WTC11 (cell line): ENCODE measurements around the gene VDR. TPM values are rescaled to one million over a fixed set of nuclear protein-coding genes. Genes with fewer than 3 reads are reported as not detected.

Experiments
- ATAC-seq: fragments of 200-7000 bp; cut with Tn5 transposase; 2 replicates; pipeline ENCODE4 v1.10.0; 2021; ENCODE audit warnings: mild to moderate bottlenecking, moderate library complexity
- CTCF ChIA-PET: fragments of 300-600 bp; sonication (Branson Sonifier 250); formaldehyde crosslinking; loops from one replicate; lab custom pipeline; 2021; ENCODE audit warnings: antibody characterized with exemption; lab: Charles Lee
- POLR2A ChIA-PET: fragments of 350-600 bp; sonication (Branson Sonifier 250); formaldehyde crosslinking; loops from one replicate; lab custom pipeline; 2021; ENCODE audit warnings: antibody characterized with exemption; lab: Charles Lee
- DNase-seq: peaks from one replicate; pipeline ENCODE4 v3.0.0; 2021; ENCODE audit warnings: low spot score
- H3K27ac Mint-ChIP-seq: 2 replicates; pipeline ENCODE4 v1.8.0; 2021; ENCODE audit warnings: mixed read lengths
- H3K27me3 Mint-ChIP-seq: 2 replicates; pipeline ENCODE4 v1.8.0; 2021; ENCODE audit warnings: low read depth, mild to moderate bottlenecking, moderate library complexity, mixed read lengths
- H3K36me3 Mint-ChIP-seq: 2 replicates; pipeline ENCODE4 v1.8.0; 2021; ENCODE audit warnings: mixed read lengths
- H3K4me1 Mint-ChIP-seq: 2 replicates; pipeline ENCODE4 v1.8.0; 2022; ENCODE audit warnings: mixed read lengths
- H3K4me3 Mint-ChIP-seq: 2 replicates; pipeline ENCODE4 v1.8.0; 2021; ENCODE audit warnings: mild to moderate bottlenecking, moderate library complexity, mixed read lengths
- H3K9me3 Mint-ChIP-seq: 2 replicates; pipeline ENCODE4 v1.8.0; 2021; ENCODE audit warnings: mixed read lengths
- ATF6 ChIP-seq: sonication (generic); formaldehyde crosslinking; IDR thresholded peaks from 2 replicates; pipeline ENCODE4 v1.8.1; 2023; ENCODE audit warnings: mild to moderate bottlenecking, missing genetic modification reagents
- CDX4 ChIP-seq: fragments of 250-450 bp; sonication (Bioruptor Pico); IDR thresholded peaks from 2 replicates; pipeline ENCODE4 v1.9.0; 2021; ENCODE audit warnings: moderate library complexity, mild to moderate bottlenecking, inconsistent platforms, borderline replicate concordance
- E2F1 ChIP-seq: sonication (generic); formaldehyde crosslinking; IDR thresholded peaks from 2 replicates; pipeline ENCODE4 v1.8.0; 2022; ENCODE audit warnings: mild to moderate bottlenecking, missing genetic modification reagents
- E2F4 ChIP-seq: sonication (generic); formaldehyde crosslinking; IDR thresholded peaks from 2 replicates; pipeline ENCODE4 v1.8.1; 2022; ENCODE audit warnings: low read depth, mild to moderate bottlenecking, moderate library complexity, missing genetic modification reagents, borderline replicate concordance
- ETV6 ChIP-seq: sonication (generic); formaldehyde crosslinking; IDR thresholded peaks from 2 replicates; pipeline ENCODE4 v1.8.1; 2022; ENCODE audit warnings: mild to moderate bottlenecking, missing genetic modification reagents
- FOXJ3 ChIP-seq: sonication (generic); formaldehyde crosslinking; IDR thresholded peaks from 2 replicates; pipeline ENCODE4 v1.9.0; 2021; ENCODE audit warnings: missing genetic modification reagents, mild to moderate bottlenecking, borderline replicate concordance
- HMGXB4 ChIP-seq: sonication (generic); formaldehyde crosslinking; IDR thresholded peaks from 2 replicates; pipeline ENCODE4 v1.8.1; 2023; ENCODE audit warnings: mild to moderate bottlenecking, moderate library complexity, missing genetic modification reagents
- MXD4 ChIP-seq: fragments of 250-450 bp; sonication (Bioruptor Pico); IDR thresholded peaks from 2 replicates; pipeline ENCODE4 v1.8.0; 2021; ENCODE audit warnings: mild to moderate bottlenecking, moderate library complexity, borderline replicate concordance
- NR1H2 ChIP-seq: sonication (generic); formaldehyde crosslinking; IDR thresholded peaks from 2 replicates; pipeline ENCODE4 v1.9.0; 2021; ENCODE audit warnings: mild to moderate bottlenecking, moderate library complexity, missing genetic modification reagents
- RELA ChIP-seq: sonication (generic); formaldehyde crosslinking; IDR thresholded peaks from 2 replicates; pipeline ENCODE4 v1.8.1; 2022; ENCODE audit warnings: missing genetic modification reagents, mild to moderate bottlenecking, borderline replicate concordance
- SMAD4 ChIP-seq: sonication (generic); formaldehyde crosslinking; IDR thresholded peaks from 2 replicates; pipeline ENCODE4 v1.8.0; 2022; ENCODE audit warnings: mild to moderate bottlenecking, missing genetic modification reagents
- SP1 ChIP-seq: sonication (generic); formaldehyde crosslinking; conservative IDR thresholded peaks from 2 replicates; pipeline ENCODE4 v1.8.1; 2022; ENCODE audit warnings: missing genetic modification reagents
- ZBTB43 ChIP-seq: sonication (generic); formaldehyde crosslinking; IDR thresholded peaks from 2 replicates; pipeline ENCODE4 v1.8.1; 2023; ENCODE audit warnings: mild to moderate bottlenecking, missing genetic modification reagents
- ZNF138 ChIP-seq: sonication (generic); formaldehyde crosslinking; conservative IDR thresholded peaks from 2 replicates; pipeline ENCODE4 v1.8.1; 2022; ENCODE audit warnings: mild to moderate bottlenecking, moderate library complexity, missing genetic modification reagents
- ZNF396 ChIP-seq: fragments of 250-450 bp; sonication (Bioruptor Pico); IDR thresholded peaks from 2 replicates; pipeline ENCODE4 v1.8.0; 2021; ENCODE audit warnings: mild to moderate bottlenecking, moderate library complexity, borderline replicate concordance
- ZNF423 ChIP-seq: fragments of 250-450 bp; sonication (Bioruptor Pico); IDR thresholded peaks from 2 replicates; pipeline ENCODE4 v2.1.2; 2022; ENCODE audit warnings: mild to moderate bottlenecking, moderate library complexity
- ZNF512 ChIP-seq: sonication (generic); formaldehyde crosslinking; IDR thresholded peaks from 2 replicates; pipeline ENCODE4 v1.8.1; 2022; ENCODE audit warnings: missing genetic modification reagents, borderline replicate concordance
- ZNF671 ChIP-seq: fragments of 250-450 bp; sonication (Bioruptor Pico); IDR thresholded peaks from 2 replicates; pipeline ENCODE4 v1.8.0; 2021; ENCODE audit warnings: mild to moderate bottlenecking
- total RNA-seq: library from RNA; stranded (reverse); gene quantifications from 3 replicates; pipeline ENCODE4 v1.2.3, GENCODE V29; 2021

VDR gene
- total RNA-seq, 1 experiment from 2014 or later = 1.3 TPM

GRCh38 chr12:47814539-47815170, 90.1 kb downstream of the VDR start:
- Mint-ChIP-seq H3K36me3 (no peaks in the 10 kb centered on the region; the same call in 1 of the 2 replicates), H3K9me3 (no peaks in the 10 kb centered on the region), H3K27me3 (no peaks in the 10 kb centered on the region)
- no peak for ATAC-seq
- ChIA-PET POLR2A (interaction anchor here (2.7 kb wide), 1 partner anchor 14 kb away, joined by 14 read pairs; no protein-coding TSS in a partner anchor), CTCF (interaction anchor here (2.3 to 8.8 kb wide), 4 partner anchors 13 to 71 kb away, joined by 8 to 99 read pairs (median 63); no protein-coding TSS in a partner anchor)
- TF ChIP-seq CDX4 (no peak), ZNF512 (CRISPR knock-in tag) (no peak), ETV6 (CRISPR knock-in tag) (no peak), NR1H2 (CRISPR knock-in tag) (no peak), MXD4 (no peak), HMGXB4 (no peak), RELA (CRISPR knock-in tag) (no peak), E2F4 (CRISPR knock-in tag) (no peak), E2F1 (CRISPR knock-in tag) (no peak), ZNF396 (CRISPR knock-in tag) (no peak), ZNF423 (CRISPR knock-in tag) (no peak), ATF6 (no peak), ZNF671 (CRISPR knock-in tag) (no peak), FOXJ3 (CRISPR knock-in tag) (no peak), ZNF138 (CRISPR knock-in tag) (no peak), SMAD4 (no peak), SP1 (CRISPR knock-in tag) (no peak), ZBTB43 (CRISPR knock-in tag) (no peak)
- TF ChIP-seq, all 79 proteins: peak for 0
- no peak overlapping the region for H3K4me3 Mint-ChIP-seq
- H3K4me1 Mint-ChIP-seq = peaks cover 76% of the 10 kb centered on the region
- peak overlapping the region; percentile 98 for H3K27ac Mint-ChIP-seq
- no peak for DNase-seq
